Effector CD8-positive, alpha-beta T cell (primary cell): ENCODE results near the gene MAGEB3.

Experiments used
- DNase-seq: peaks from one replicate; lab custom pipeline; 2025; lab: John Stamatoyannopoulos, UW

MAGEB3 gene

DNA sequence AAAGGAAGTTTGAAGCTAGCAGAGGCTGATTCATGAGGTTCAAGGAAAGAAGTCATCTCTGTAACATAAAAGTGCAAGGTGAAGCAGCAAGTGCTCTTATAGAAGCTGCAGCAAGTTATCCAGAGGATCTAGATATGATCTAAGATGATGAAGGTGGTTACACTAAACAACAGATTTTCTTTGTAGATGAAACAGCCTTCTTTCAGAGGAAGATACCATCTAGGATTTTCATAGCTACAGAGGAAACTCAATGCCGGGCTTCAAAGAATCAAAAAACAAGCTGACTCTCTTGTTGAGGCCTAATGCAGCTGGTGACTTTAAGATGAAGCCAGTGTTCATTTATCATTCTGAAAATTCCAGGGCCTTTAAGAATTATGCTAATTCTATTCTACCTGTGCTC, 50.0 kb downstream of the MAGEB3 start:
- no peak for DNase-seq

DNA sequence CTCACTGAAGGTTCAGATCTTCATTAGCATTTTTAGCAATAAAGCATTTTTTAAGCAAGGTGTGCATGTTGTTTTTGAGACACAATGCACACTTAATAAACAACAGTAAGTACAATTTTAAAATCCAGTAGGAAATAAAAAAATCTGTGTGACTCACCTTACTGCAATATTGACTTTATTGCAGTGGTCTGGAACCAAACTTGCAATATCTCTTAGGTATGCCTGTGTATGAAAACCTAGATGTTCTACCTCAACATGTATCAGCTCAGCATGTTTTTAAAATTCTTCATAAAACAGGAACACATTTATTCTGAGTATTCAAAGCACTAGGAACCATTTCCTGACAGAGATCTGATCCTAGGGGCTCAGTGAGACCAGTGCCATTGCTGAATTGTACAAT, 52.1 kb downstream of the MAGEB3 start:
- no peak for DNase-seq

DNA sequence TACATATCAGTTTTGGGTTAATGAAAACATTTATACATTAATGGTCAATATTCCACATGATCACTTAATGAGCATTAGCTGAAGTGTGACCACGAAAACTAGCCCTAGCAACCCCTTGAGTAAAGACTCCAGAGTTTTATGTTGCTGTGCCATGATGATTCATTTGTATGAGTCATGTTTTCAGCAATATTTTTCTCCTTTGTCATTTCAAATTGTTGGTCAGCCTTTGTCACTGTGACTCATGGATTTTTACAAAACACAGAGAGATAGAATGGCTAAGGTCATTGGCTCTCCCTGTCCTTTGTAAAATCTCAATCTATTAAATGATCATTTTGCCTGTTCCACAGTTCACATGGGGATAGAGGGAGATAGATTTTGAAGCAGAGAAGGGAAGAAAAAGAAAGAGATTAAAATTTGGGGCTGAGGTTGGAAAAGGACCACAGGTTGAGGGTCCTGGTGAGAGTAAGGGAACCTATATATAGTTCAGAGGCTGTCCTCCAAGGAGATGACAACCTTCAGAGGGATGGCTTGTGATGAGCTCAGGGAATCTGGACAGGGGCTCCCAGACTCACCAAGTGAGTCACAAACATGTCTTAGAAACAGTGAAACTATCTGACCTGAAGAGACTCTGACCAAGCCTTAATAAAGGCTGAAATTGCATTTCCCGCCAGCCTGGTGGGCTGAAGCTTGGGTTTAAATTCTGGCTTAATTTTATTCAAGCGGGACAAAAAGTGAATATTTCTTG, 53.2 kb downstream of the MAGEB3 start:
- DNase-seq, result no peak
